IPS-NIHi7 (cell line): ENCODE data around the gene HECTD2.
A peak's percentile ranks its signal among the peaks of the same experiment; 100 is the strongest.
"Not testable (repeated sequence)": the region's sequence is repeated elsewhere in the genome, so short reads cannot be mapped to it uniquely, and the experiment has no call there.

Experiments
- DNase-seq: peaks from one replicate; pipeline ENCODE4 v3.0.0; 2012; ENCODE audit warnings: mixed read lengths; ENCODE audit errors: extremely low spot score

HECTD2 gene

GRCh38 chr10:91474009-91474408 is 63.9 kb downstream of the HECTD2 start:
- DNase-seq: no peak

DNA sequence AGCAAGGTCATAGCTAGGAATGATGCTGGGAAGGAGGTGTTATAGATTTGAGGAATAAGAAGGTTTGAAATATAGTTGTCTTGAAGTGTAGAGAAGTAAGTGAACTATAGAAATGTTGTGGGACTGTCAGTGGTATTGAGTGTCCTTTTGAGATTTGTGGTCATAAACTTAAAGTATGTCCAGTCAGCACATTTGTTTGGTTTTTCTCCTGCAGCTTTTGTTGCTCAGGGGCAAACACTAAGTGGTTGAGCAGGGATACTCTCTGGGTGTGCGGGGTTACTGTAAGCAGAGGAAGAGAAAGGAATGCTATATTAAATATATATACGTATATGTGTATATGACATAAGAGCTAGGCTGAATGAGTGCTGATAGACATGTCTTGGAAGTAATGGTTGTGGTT is 67.1 kb downstream of the HECTD2 start:
- no peak for DNase-seq

DNA sequence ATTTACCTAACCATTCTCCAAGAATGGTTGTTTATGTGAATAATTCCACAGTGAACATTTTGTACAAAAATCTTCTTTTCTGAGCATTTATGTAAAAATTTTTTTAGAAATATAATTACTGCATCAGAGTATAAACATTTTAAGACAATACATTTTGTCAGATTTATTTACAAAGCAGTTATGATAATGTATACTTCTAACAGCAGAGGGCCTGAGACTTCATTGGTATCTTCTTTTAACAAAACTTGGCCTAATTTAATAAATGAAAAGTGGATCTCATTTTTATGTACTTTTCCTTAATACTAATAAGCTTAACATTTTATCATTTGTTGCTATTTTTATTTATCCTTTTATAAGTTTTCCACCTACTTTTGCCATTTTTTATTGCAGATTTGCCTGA is 69.4 kb downstream of the HECTD2 start:
- no peak for DNase-seq

- DNase-seq: no peak
These were observed 77.9 kb downstream of the HECTD2 start for GRCh38 chr10:91487911-91488582.

GRCh38 chr10:91493313-91493712 is 83.2 kb downstream of the HECTD2 start:
- DNase-seq: peak; percentile 11

DNA sequence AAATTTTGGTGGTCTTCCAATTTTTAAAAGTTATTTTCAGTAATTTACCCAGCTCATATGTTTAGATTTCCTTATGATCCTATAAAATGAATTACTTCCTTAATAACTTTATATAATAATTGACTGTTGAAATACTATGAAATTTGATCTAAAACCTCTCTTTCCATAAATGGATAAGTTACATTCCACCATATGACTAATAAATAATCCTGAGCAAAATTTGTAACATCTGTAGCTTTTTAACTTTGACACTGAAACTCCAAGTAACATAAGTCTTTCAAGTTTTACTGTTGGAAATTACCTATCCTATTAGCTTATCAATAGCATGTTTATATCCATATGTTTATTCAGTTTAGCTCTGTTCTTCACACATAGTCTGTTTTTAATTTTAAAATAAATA is 85.3 kb downstream of the HECTD2 start:
- DNase-seq: no peak

DNA sequence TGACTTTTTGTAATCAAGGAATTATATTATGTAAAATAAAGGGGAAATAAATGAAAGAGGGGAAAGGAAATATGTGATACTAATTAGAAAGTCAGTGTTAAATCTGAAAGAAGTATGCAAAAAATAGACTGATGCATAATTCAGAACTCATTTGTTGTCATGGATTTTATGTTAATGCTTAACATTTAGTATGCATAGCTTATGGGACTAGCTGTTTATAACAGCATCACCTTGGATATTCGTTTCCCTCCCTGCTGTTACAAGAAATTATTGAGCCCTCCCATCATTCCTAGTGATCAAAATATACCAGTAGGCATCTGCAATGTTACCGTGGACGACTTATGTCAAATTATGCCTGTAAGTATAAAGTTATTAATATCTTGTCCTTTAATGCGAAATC is 85.9 kb downstream of the HECTD2 start:
- no peak for DNase-seq

- no peak for DNase-seq
These were observed 101.6 kb downstream of the HECTD2 start for GRCh38 chr10:91511549-91512330.

DNA sequence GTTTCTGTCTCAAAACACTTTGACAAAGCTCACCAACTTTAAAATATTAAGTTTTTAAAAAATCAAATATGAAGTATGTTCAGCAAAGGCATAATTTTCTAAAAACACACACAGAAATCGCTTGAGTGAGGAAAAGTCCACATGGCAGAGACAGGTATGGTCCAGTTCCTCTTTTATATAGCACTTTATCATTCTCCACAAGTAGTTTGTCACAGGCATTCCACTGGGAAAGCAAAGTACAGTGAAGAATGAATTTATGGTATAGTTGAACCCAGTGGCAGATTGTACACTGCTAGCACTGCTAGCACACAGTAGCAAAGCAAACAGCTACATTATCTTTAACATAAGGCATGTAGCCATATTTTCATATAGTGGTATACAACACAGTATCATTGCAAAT is 102.3 kb downstream of the HECTD2 start:
- no peak for DNase-seq

GRCh38 chr10:91513598-91514424 is 103.7 kb downstream of the HECTD2 start:
- DNase-seq: no peak

GRCh38 chr10:91514787-91515186 is 104.6 kb downstream of the HECTD2 start:
- no peak for DNase-seq

GRCh38 chr10:91517394-91517793 is 107.2 kb downstream of the HECTD2 start:
- DNase-seq: no peak

DNA sequence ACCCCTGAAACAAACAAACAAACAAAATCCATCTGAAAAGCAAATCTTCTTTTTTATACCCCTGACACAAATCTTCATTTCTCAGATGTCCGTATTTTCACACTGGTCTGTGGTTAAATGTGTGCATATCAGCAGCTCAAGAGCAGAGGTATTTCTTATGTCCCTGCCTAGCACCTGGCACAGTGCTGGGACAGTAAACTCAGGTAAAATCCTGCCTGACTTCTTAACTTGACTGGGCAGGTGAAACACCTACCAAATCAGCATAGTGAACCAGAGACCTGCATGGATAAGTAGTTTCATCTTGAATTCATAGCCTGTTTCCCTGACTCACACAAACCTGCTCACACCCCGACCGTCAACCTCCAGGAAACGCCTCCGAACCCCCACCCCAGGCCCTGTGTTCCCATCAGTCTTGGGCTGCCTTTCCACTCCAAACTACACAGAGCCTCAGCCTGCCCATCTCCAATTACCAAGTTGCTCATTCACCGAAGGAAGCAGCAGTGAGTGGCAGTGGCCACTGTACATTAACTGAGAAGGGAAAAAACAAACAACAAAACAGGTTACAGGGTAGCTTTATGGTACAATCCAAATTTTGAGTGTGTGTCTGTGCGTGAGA is 109.9 kb downstream of the HECTD2 start:
- DNase-seq: no peak

GRCh38 chr10:91520661-91521060 is 110.5 kb downstream of the HECTD2 start:
- no peak for DNase-seq

- DNase-seq: no peak
These were observed 111.3 kb downstream of the HECTD2 start for GRCh38 chr10:91521439-91521838.

DNA sequence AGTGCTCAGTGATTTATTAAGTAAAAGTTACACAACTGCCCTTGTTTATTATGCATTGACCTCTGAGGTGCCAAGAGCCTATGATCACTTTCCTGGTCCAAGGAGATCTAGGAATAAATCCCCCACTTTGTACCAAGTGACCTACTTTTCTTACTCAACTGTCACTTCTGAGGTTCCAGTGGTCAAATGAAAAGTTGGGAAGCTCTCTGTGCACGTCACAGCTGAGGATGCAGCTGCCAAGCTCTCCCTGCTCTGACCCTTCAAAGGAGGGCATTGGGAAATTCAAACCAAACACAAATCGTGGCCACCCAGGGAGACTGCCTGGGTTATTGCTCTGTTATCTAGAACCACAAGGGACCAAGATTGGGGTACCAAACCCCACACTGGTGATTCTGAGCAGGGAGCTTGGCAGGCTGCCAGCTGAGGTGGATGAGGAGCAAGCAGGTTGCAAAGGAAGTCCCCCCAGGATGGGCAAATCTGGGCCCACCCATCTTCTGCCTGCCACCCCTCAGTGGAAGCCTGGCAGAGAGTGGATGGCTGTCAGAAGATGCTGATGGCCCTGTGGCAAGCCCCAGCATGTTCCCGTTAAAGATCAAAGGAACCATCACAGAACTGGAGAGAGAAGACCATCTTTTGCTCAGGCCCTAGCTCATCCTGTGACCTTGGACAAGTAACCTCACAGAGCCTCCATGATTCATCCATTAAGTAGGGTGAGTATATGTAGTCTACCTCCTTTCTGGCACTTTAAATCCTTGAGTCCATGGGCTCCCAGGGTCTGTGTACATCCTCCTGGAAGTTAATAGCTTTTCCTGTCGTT is 116.0 kb downstream of the HECTD2 start:
- no peak for DNase-seq

DNA sequence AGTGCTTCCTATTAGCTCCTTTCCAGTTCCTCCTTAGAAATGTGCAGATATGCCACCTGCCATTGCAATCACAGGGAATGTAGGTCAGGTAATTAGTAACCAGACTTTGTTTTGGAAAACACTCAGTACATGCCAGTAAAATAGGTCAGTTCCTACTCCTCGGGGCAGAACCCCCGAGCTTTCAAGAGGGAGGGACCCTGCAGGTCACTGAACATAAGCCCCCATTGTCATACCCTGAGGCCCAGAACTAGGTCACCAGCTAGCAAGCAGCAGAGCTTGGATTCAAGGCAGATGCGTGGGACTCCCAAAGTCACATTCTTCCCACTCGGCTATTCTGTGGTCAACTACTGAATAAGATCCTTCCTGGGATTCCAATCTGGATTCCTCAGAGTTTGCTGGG is 117.9 kb downstream of the HECTD2 start:
- no peak for DNase-seq

DNA sequence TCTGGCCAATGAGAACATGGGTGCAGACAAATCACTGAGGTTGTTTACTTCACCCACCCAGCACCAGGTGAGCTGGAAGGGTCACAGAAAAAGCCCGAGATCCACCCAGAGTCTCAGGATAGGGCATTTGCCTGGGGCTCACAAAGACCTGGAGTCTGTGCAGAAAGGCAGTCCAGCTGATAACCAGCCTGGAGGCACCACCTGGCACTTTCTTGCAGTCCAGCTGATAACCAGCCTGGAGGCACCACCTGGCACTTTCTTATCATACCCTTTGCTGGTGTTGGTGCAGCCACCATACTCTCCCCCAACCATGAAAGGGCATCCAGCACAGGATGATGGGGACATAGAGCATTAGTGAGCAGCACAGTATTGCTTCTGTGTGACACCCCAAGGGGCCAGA is 118.6 kb downstream of the HECTD2 start:
- no peak for DNase-seq

DNA sequence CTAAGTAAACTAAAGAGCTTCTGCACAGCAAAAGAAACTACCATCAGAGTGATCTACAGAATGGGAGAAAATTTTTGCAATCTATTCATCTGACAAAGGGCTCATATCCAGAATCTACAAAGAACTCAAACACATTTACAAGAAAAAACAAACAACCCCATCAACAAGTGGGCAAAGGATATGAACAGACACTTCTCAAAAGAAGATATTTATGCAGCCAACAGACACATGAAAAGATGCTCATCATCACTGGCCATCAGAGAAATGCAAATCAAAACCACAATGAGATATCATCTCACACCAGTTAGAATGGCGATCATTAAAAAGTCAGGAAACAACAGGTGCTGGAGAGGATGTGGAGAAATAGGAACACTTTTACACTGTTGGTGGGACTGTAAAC is 124.6 kb downstream of the HECTD2 start:
- not testable (repeated sequence) for DNase-seq

DNA sequence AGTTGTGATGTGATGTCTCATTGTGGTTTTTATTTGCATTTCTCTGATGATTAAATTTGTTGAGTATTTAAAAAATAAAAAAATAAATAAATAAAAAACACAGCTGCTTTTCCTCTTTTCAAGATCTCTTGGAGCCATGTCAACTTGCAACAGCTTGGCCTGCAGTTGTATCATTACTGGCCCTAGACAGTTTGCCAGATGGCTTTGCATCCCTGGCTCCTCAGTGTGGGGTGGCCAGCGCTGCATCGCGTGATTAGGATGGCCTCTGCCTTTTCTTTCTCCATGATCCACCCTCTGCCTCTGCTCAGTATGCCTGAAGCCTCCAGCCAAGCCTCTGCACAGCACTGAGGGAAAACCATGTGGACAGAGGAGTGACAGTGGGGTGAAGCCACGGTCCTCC is 126.0 kb downstream of the HECTD2 start:
- no peak for DNase-seq

GRCh38 chr10:91536733-91537132 is 126.6 kb downstream of the HECTD2 start:
- DNase-seq: no peak
